Endothelial cell of umbilical vein (primary cell): ENCODE data around the gene VPS37C. TPM values are rescaled to one million over a fixed set of nuclear protein-coding genes. Genes with fewer than 3 reads are reported as not detected.

Source experiments
- BruUV-seq: library from RNA; stranded (reverse); fragments of 400-500 nt; replicated peaks from 2 replicates; lab custom pipeline; 2021; lab: Mats Ljungman, UMichigan
- CTCF ChIA-PET: fragments of 300-600, 350-600 bp; sonication (Branson Sonifier 250); formaldehyde crosslinking; loops from one replicate; lab custom pipeline; 2021; ENCODE audit warnings: antibody characterized with exemption, inconsistent platforms; lab: Charles Lee
- POLR2A ChIA-PET: fragments of 300-600, 350-600 bp; sonication (Branson Sonifier 250); formaldehyde crosslinking; loops from one replicate; lab custom pipeline; 2021; ENCODE audit warnings: antibody characterized with exemption, inconsistent platforms; lab: Charles Lee
- DNase-seq: peaks from one replicate; pipeline ENCODE4 v3.0.0-alpha.2; 2011; ENCODE audit warnings: low read depth, low spot score
- FAIRE-seq: peaks from 2 replicates; lab custom pipeline; 2011; peaks lifted over from hg19 to GRCh38; lab: Jason Lieb, UNC
- H2AFZ ChIP-seq: 2 replicates; pipeline ENCODE4 v1.6.0; 2012; ENCODE audit warnings: low read depth, low read length, control low read depth, inconsistent platforms
- H3K27ac ChIP-seq: 2 replicates; pipeline ENCODE4 v1.5.1; 2011; ENCODE audit warnings: low read depth, mild to moderate bottlenecking, control low read depth, low read length, moderate library complexity; ENCODE audit not compliant: insufficient read depth
- H3K27me3 ChIP-seq, 2 experiments: 2 replicates each; pipeline versions ENCODE4 v1.6.0 to v1.6.1; 2011; ENCODE audit warnings: low read length in 2 of 2, mixed read lengths in 1 of 2; ENCODE audit not compliant: control insufficient read depth in 2 of 2, insufficient read depth in 2 of 2
- H3K36me3 ChIP-seq, 2 experiments: 2 replicates in 1 of 2; 3 replicates in 1 of 2; pipeline ENCODE4 v1.5.1; 2011; ENCODE audit warnings: low read length in 2 of 2, mild to moderate bottlenecking in 1 of 2, moderate library complexity in 1 of 2; ENCODE audit not compliant: control insufficient read depth in 2 of 2, insufficient read depth in 2 of 2; ENCODE audit errors: extremely low read depth in 1 of 2
- H3K4me1 ChIP-seq: 3 replicates; pipeline ENCODE4 v1.5.1; 2011; ENCODE audit warnings: mild to moderate bottlenecking, low read length; ENCODE audit not compliant: control insufficient read depth, insufficient read depth; ENCODE audit errors: extremely low read depth
- H3K4me2 ChIP-seq: 2 replicates; pipeline ENCODE4 v1.6.1; 2011; ENCODE audit warnings: low read length, control low read depth, mixed read lengths; ENCODE audit not compliant: insufficient read depth
- H3K4me3 ChIP-seq, 3 experiments: fragments of 200-600 bp in 1 of 3; sonication (generic), shearing (Covaris generic) in 1 of 3; replicated peaks in 1 of 3; 2 replicates each; pipeline ENCODE4 v1.5.1; 2011 to 2016; ENCODE audit warnings: control low read depth in 3 of 3, low read length in 3 of 3, mild to moderate bottlenecking in 2 of 3, inconsistent platforms in 1 of 3, low read depth in 1 of 3, moderate library complexity in 1 of 3; ENCODE audit not compliant: insufficient read depth in 1 of 3
- H3K79me2 ChIP-seq: 2 replicates; pipeline ENCODE4 v1.6.0; 2012; ENCODE audit warnings: low read length, inconsistent platforms; ENCODE audit not compliant: control insufficient read depth, insufficient read depth
- H3K9ac ChIP-seq: replicated peaks from 2 replicates; pipeline ENCODE3; 2011; ENCODE audit warnings: low read length, control low read depth; ENCODE audit not compliant: insufficient read depth; ENCODE audit errors: extremely low read depth
- H3K9me1 ChIP-seq: replicated peaks from 3 replicates; pipeline ENCODE4 v1.6.0; 2011; ENCODE audit warnings: mild to moderate bottlenecking, low read length; ENCODE audit not compliant: control insufficient read depth, insufficient read depth; ENCODE audit errors: extremely low read depth
- H3K9me3 ChIP-seq: replicated peaks from 2 replicates; pipeline ENCODE4 v1.5.1; 2012; ENCODE audit warnings: low read length, inconsistent platforms; ENCODE audit not compliant: control insufficient read depth, insufficient read depth
- H4K20me1 ChIP-seq: replicated peaks from 2 replicates; pipeline ENCODE3; 2011; ENCODE audit warnings: mild to moderate bottlenecking, low read length; ENCODE audit not compliant: control insufficient read depth, insufficient read depth; ENCODE audit errors: extremely low read depth
- EZH2 ChIP-seq: IDR thresholded peaks from 2 replicates; pipeline ENCODE4 v1.6.1; 2012; ENCODE audit warnings: borderline replicate concordance, low read depth, mild to moderate bottlenecking, moderate library complexity, low read length, inconsistent platforms; ENCODE audit not compliant: severe bottlenecking
- GATA2 ChIP-seq: IDR thresholded peaks from 2 replicates; pipeline ENCODE4 v1.7.0; 2011; ENCODE audit warnings: low read depth, mild to moderate bottlenecking, moderate library complexity, mixed read lengths, low read length; ENCODE audit not compliant: insufficient read length, insufficient read depth
- JUN ChIP-seq: IDR thresholded peaks from 2 replicates; pipeline ENCODE4 v1.6.1; 2011; ENCODE audit warnings: borderline replicate concordance, low read depth; ENCODE audit not compliant: insufficient read length, insufficient read depth
- MYC ChIP-seq: IDR thresholded peaks from one replicate; pipeline ENCODE4 v1.6.1; 2011; ENCODE audit warnings: mild to moderate bottlenecking, low read depth, low read length
- POLR2A ChIP-seq: IDR thresholded peaks from 2 replicates; pipeline ENCODE4 v1.6.1; 2012; ENCODE audit warnings: low read depth, mild to moderate bottlenecking, control low read depth, low read length
- POLR2AphosphoS5 ChIP-seq: IDR thresholded peaks from 2 replicates; pipeline ENCODE4 v1.6.1; 2012; ENCODE audit warnings: low read depth, mild to moderate bottlenecking, control low read depth, low read length, moderate library complexity; ENCODE audit not compliant: insufficient read depth
- dilution Hi-C: fragments of 300-500 bp; cut with MboI; formaldehyde crosslinking; loops from one replicate; pipeline ENCODE4 v1.15.0; 2019; ENCODE audit warnings: low sequenced_read_pairs; ENCODE audit not compliant: extremely low pct_ligation_motif_present
- intact Hi-C: fragments of 100-400 bp; cut with micrococcal nuclease; formaldehyde crosslinking; loops from one replicate; pipeline ENCODE4 v1.10.0; 2022
- polyA plus RNA-seq, 4 experiments: library from polyadenylated mRNA; depleted of rRNA in 3 of 4; stranded (reverse) in 3 of 4; unstranded in 1 of 4; fragments of >200 nt; gene quantifications; 2 replicates each; pipeline versions ENCODE4 v1.2.1 to v1.2.3, GENCODE V29; 2011 to 2012; ENCODE audit warnings: missing spikeins in 1 of 4
- total RNA-seq: library from RNA; stranded (reverse); gene quantifications from 2 replicates; pipeline ENCODE4 v1.2.3, GENCODE V29; 2021
- TF ChIP-seq, protein P1 (sequence below): IDR thresholded peaks from 2 replicates; pipeline ENCODE4 v1.6.1; 2011; ENCODE audit not compliant: insufficient read depth, insufficient read length

Gene VPS37C
- total and polyA plus RNA-seq, 2 donors (not counting 3 experiments of a cell fraction or from before 2014, with no cell fraction given) = 17.7 to 23.4 TPM

DNA sequence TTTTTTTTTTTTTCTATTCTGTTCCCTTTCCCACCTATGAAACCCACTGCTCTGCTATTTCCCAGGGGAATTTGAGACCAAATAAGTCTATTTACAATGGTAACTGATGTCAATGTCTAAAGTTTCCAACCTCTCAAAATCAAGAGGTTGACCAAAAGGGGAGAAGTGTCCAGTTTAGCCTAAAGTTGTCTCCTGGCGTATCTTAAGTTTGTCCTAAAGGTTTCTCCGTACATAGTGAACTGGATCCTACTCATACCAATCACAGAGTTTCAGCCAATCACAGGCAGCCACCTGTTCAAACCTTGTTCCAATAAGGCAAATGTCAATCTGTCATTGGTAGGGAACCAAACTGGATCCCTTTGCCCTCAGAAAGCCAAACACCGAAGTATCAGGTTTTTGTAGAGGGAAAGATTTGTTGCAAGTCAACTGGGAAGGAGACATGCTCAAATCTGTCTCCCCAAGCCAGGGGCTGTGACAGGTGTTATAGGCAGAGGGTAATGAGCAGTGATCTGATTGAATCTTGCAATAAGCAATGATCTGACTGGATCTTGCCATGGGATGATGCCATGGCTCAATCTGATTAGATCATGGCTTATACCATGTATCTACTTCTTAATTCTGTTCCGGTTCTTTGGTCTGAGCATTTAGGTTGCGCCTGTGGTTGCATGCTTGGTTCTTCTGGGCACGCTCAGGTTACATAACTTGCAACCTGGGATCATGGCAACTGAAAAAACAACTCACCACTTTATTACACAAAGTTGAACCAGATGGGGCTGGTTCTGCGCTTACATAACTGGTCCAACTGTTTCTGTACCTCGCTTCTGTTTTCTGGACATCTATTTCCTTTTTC, 1.1 kb upstream of the VPS37C start:
- Histone ChIP-seq H3K9me1 (no peaks in the 10 kb centered on the region), H3K9me3 (no peaks in the 10 kb centered on the region), H3K36me3 (no peaks in the 10 kb centered on the region), H2AFZ (peak overlapping the region; percentile 75), H4K20me1 (no peaks in the 10 kb centered on the region), H3K79me2 (peaks cover 19% of the 10 kb centered on the region), H3K27ac (peak overlapping the region; percentile 71), H3K4me3 (peak overlapping the region in 2 of 3 experiments; percentile 37 to 73), H3K4me2 (peak overlapping the region; percentile 81), H3K4me1 (peaks cover 30% of the 10 kb centered on the region), H3K9ac (peak overlapping the region; percentile 69), H3K27me3 (no peaks in the 10 kb centered on the region)
- BruUV-seq = no TSS peak
- no peak for TF ChIP-seq MYC
- no peak for TF ChIP-seq POLR2A
- no peak for TF ChIP-seq POLR2AphosphoS5
- no peak for TF ChIP-seq EZH2
- TF ChIP-seq, protein P1, sequence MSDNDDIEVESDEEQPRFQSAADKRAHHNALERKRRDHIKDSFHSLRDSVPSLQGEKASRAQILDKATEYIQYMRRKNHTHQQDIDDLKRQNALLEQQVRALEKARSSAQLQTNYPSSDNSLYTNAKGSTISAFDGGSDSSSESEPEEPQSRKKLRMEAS = no peak
- no peak for TF ChIP-seq GATA2
- no peak for TF ChIP-seq JUN
- DNase-seq (peak; percentile 32), FAIRE-seq (peak; percentile 37)
- CTCF ChIA-PET = interaction anchor here (1.0 kb wide), 1 partner anchor 33 kb away, joined by 3 read pairs; no protein-coding TSS in a partner anchor
- POLR2A ChIA-PET = interaction anchor here (0.6 kb wide), 1 partner anchor 186 kb away, joined by 3 read pairs; no protein-coding TSS in a partner anchor
- intact Hi-C loops (no loop called here), dilution Hi-C loops (no loop called here)
